ENCODE measurements around the gene CUL5.

- TF ChIP-seq CTCF (IDR thresholded peaks at IDR 0.05; ENCODE audit: low read length) (no peak), EZH2 (IDR thresholded peaks at IDR 0.05; ENCODE audit: borderline replicate concordance, low read length) (no peak)
These were observed 113.5 kb downstream of the CUL5 start for GRCh38 chr11:108122166-108122628.
